ENCODE data around the gene PLPP4.

PLPP4 gene

GRCh38 chr10:120607016-120607709 lies 150.1 kb downstream of the PLPP4 start:
- DNase-seq (ENCODE audit: low read depth) = no peak
- no peak for TF ChIP-seq CTCF (IDR thresholded peaks at IDR 0.05; ENCODE audit: control insufficient read depth, extremely low read depth, insufficient read depth)
- no peak overlapping the region for H3K4me3 ChIP-seq (ENCODE audit: low read depth, low read length)

GRCh38 chr10:120607710-120608703 lies 151.0 kb downstream of the PLPP4 start:
- TF ChIP-seq CTCF (IDR thresholded peaks at IDR 0.05; ENCODE audit: control insufficient read depth, extremely low read depth, insufficient read depth) = no peak
- no peak for DNase-seq (ENCODE audit: low read depth)
- H3K4me3 ChIP-seq (ENCODE audit: low read depth, low read length) = no peak overlapping the region

DNA sequence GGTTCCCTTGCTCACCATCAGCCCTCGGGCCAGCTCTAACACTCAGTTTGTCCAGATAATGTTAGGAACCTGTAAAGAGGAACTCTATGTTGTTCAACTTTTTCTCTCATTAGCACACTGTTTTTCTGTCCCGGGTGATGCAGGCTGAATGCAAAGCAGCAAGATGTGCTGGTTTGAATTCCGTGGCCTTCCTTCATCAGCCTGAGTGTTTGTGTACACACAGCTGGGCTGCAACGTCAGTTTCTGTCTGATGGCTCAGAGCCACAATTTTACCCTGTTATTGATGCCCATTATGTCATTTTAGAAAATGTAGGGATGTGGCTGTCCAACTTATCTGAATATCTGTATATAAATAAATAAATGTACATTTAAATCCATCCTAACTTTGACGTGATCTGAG lies 152.0 kb downstream of the PLPP4 start:
- DNase-seq (ENCODE audit: low read depth) = no peak
- H3K4me3 ChIP-seq (ENCODE audit: low read depth, low read length) = no peak overlapping the region
- no peak for TF ChIP-seq CTCF (IDR thresholded peaks at IDR 0.05; ENCODE audit: control insufficient read depth, extremely low read depth, insufficient read depth)

DNA sequence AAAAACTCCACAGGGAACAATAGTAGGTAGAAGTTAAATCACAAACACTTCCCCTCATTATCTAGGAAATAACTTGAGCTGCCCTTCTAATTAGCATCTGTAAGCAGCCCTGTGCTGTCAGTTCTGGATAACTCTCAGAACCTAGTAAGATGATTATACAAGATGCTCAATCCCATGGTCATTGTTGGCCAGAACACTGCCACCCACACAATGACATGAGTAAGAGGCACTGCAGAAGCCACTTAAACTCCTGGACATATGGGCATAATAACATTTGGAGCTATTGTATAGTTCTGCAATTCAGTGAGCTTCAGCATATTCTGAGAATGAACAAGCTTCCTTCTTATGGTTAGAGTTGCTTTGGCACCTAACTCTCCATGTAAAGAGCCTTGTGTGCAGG lies 153.8 kb downstream of the PLPP4 start:
- H3K4me3 ChIP-seq (ENCODE audit: low read depth, low read length) = no peak overlapping the region
- TF ChIP-seq CTCF (IDR thresholded peaks at IDR 0.05; ENCODE audit: control insufficient read depth, extremely low read depth, insufficient read depth) = no peak
- DNase-seq (ENCODE audit: low read depth) = no peak

GRCh38 chr10:120612756-120613155 lies 155.7 kb downstream of the PLPP4 start:
- DNase-seq (ENCODE audit: low read depth) = no peak
- no peak overlapping the region for H3K4me3 ChIP-seq (ENCODE audit: low read depth, low read length)
- TF ChIP-seq CTCF (IDR thresholded peaks at IDR 0.05; ENCODE audit: control insufficient read depth, extremely low read depth, insufficient read depth) = no peak

DNA sequence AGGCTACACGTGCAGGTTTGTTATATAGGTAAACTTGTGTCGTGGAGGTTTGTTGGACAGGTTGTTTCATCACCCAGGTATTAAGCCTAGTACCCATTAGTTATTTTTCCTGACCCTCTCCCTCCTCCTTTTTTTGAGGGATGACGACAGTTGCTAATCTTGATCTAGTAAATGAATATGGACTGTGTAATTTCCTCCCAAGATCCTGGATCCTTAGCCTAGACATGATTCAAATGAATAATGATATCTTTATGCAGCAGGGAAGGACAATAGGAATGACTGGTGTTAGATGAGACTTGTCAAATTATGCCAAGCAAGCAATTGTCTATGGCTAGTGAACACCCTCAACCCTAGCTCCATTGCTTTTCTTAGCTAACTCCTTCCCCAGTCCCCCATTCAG lies 156.2 kb downstream of the PLPP4 start:
- DNase-seq (ENCODE audit: low read depth) = no peak
- no peak for TF ChIP-seq CTCF (IDR thresholded peaks at IDR 0.05; ENCODE audit: control insufficient read depth, extremely low read depth, insufficient read depth)
- no peak overlapping the region for H3K4me3 ChIP-seq (ENCODE audit: low read depth, low read length)

All from LNCaP clone FGC (cell line).